Suprapubic skin (tissue), 4 donors: Measurements from ENCODE around the gene HEXD. TPM values are rescaled to one million over a fixed set of nuclear protein-coding genes. Genes with fewer than 3 reads are reported as not detected.
"Not testable (repeated sequence)": the region's sequence is repeated elsewhere in the genome, so short reads cannot be mapped to it uniquely, and the experiment has no call there.

Experiments
- DNase-seq, 2 donors: peaks; one replicate each; pipeline ENCODE4 v3.0.0-alpha.2; 2019; ENCODE audit warnings: low spot score in 2 of 2
- H3K27ac ChIP-seq: fragments of 200-600 bp; sonication (generic); one replicate; pipeline ENCODE4 v1.5.1; 2019
- H3K27me3 ChIP-seq: fragments of 200-600 bp; sonication (generic); one replicate; pipeline ENCODE4 v1.5.1; 2019
- H3K36me3 ChIP-seq: fragments of 200-600 bp; sonication (generic); one replicate; pipeline ENCODE4 v1.5.1; 2019
- H3K4me1 ChIP-seq: fragments of 200-600 bp; sonication (generic); one replicate; pipeline ENCODE4 v1.5.1; 2019
- H3K4me3 ChIP-seq: fragments of 200-600 bp; sonication (generic); one replicate; pipeline ENCODE4 v1.5.1; 2019; ENCODE audit warnings: mild to moderate bottlenecking
- H3K9me3 ChIP-seq: fragments of 200-600 bp; sonication (generic); one replicate; pipeline ENCODE4 v1.5.1; 2019
- CTCF ChIP-seq, 2 donors: fragments of 200-600 bp in 1 of 2; fragments of 450-650 bp in 1 of 2; sonication (generic) in 1 of 2; IDR thresholded peaks; one replicate each; pipeline ENCODE4 v1.5.1; 2016 to 2019; ENCODE audit warnings: antibody characterized with exemption in 2 of 2, mild to moderate bottlenecking in 1 of 2, moderate library complexity in 1 of 2
- EP300 ChIP-seq: sonication (generic); formaldehyde crosslinking; IDR thresholded peaks from one replicate; pipeline ENCODE4 v1.6.1; 2017; ENCODE audit warnings: antibody characterized with exemption
- POLR2A ChIP-seq, 2 donors: fragments of 450-650 bp; IDR thresholded peaks; one replicate each; pipeline ENCODE4 v1.6.1; 2017; ENCODE audit warnings: antibody characterized with exemption in 2 of 2, mild to moderate bottlenecking in 2 of 2, moderate library complexity in 2 of 2
- POLR2AphosphoS5 ChIP-seq, 3 donors: sonication (generic); formaldehyde crosslinking; IDR thresholded peaks; one replicate each; pipeline ENCODE4 v1.6.1; 2017; ENCODE audit warnings: antibody characterized with exemption in 3 of 3
- WGBS: methylation state at CpG from one replicate; pipeline ENCODE4 v1.1.5; 2018; 5-methylcytosine and 5-hydroxymethylcytosine counted together
- total RNA-seq, 4 donors: library from RNA; depleted of rRNA; stranded (reverse); fragments of >200 nt; gene quantifications; one replicate each; pipeline ENCODE4 v1.1.0, GENCODE V29; 2016

The HEXD gene
- total RNA-seq, 4 donors from 2014 or later = 28.1 to 84.6 (median 33.4) TPM

- peaks cover 75% of the 10 kb centered on the region for H3K27me3 ChIP-seq
- no peak overlapping the region for H3K4me3 ChIP-seq
- DNase-seq = no peak
- no peaks in the 10 kb centered on the region for H3K9me3 ChIP-seq
- H3K4me1 ChIP-seq = peaks cover 23% of the 10 kb centered on the region
- no peaks in the 10 kb centered on the region for H3K36me3 ChIP-seq
- no peak overlapping the region for H3K27ac ChIP-seq
- TF ChIP-seq EP300 (no peak), POLR2AphosphoS5 (IDR thresholded peaks at IDR 0.05) (no peak), POLR2A (IDR thresholded peaks at IDR 0.05) (no peak), CTCF (IDR thresholded peaks at IDR 0.05) (no peak)
- 80% methylated on average over 27 of the region's 41 CpGs for WGBS
Measured at GRCh38 chr17:82372249-82373071, 45.7 kb upstream of the HEXD start.

GRCh38 chr17:82373072-82373452 is 45.1 kb upstream of the HEXD start:
- DNase-seq, H3K36me3 ChIP-seq, H3K9me3 ChIP-seq, H3K4me3 ChIP-seq, H3K27ac ChIP-seq: not testable (repeated sequence)
- peaks cover 23% of the 10 kb centered on the region for H3K4me1 ChIP-seq
- peaks cover 75% of the 10 kb centered on the region for H3K27me3 ChIP-seq
- 89% methylated on average over 10 of the region's 10 CpGs for WGBS

GRCh38 chr17:82373731-82374625 is 44.2 kb upstream of the HEXD start:
- H3K4me1 ChIP-seq = peaks cover 23% of the 10 kb centered on the region
- H3K4me3 ChIP-seq = no peak overlapping the region
- no peak for DNase-seq
- no peaks in the 10 kb centered on the region for H3K9me3 ChIP-seq
- no peaks in the 10 kb centered on the region for H3K36me3 ChIP-seq
- 91% methylated on average over 11 of the region's 37 CpGs for WGBS
- TF ChIP-seq POLR2AphosphoS5 (IDR thresholded peaks at IDR 0.05) = no peak
- no peak for TF ChIP-seq POLR2A (IDR thresholded peaks at IDR 0.05)
- no peak for TF ChIP-seq EP300
- no peak for TF ChIP-seq CTCF (IDR thresholded peaks at IDR 0.05)
- peaks cover 81% of the 10 kb centered on the region for H3K27me3 ChIP-seq
- H3K27ac ChIP-seq = no peak overlapping the region

- Histone ChIP-seq H3K27me3 (peaks cover 86% of the 10 kb centered on the region), H3K9me3 (no peaks in the 10 kb centered on the region), H3K4me3 (no peak overlapping the region), H3K36me3 (no peaks in the 10 kb centered on the region), H3K4me1 (peaks cover 23% of the 10 kb centered on the region), H3K27ac (no peak overlapping the region)
- no peak for DNase-seq
- WGBS = 35% methylated on average over 29 of the region's 79 CpGs
- TF ChIP-seq EP300 = no peak
- TF ChIP-seq POLR2AphosphoS5 (IDR thresholded peaks at IDR 0.05) = no peak
- TF ChIP-seq POLR2A (IDR thresholded peaks at IDR 0.05) = no peak
- TF ChIP-seq CTCF (IDR thresholded peaks at IDR 0.05) = no peak
Measured at GRCh38 chr17:82374626-82375331, 43.4 kb upstream of the HEXD start.

- WGBS = 60% methylated on average over 3 of the region's 46 CpGs
- Histone ChIP-seq H3K36me3 (no peaks in the 10 kb centered on the region), H3K27ac (no peak overlapping the region), H3K4me3 (no peak overlapping the region), H3K27me3 (peaks cover 85% of the 10 kb centered on the region), H3K9me3 (no peaks in the 10 kb centered on the region), H3K4me1 (peaks cover 19% of the 10 kb centered on the region)
- DNase-seq = no peak
- TF ChIP-seq CTCF (IDR thresholded peaks at IDR 0.05) (no peak), POLR2AphosphoS5 (IDR thresholded peaks at IDR 0.05) (no peak), EP300 (no peak), POLR2A (IDR thresholded peaks at IDR 0.05) (no peak)
Measured at GRCh38 chr17:82375359-82376041, 42.6 kb upstream of the HEXD start.
